ENCODE results near the gene SLC5A8.

Gene SLC5A8

GRCh38 chr12:101238306-101238705, 28.3 kb upstream of the SLC5A8 start:
- DNase-seq (ENCODE audit: extremely low read depth, low read depth): no peak
- TF ChIP-seq CTCF (IDR thresholded peaks at IDR 0.05; ENCODE audit: low read depth, low read length, missing control alignments): no peak
- no peak overlapping the region for H3K4me3 ChIP-seq (replicated peaks; ENCODE audit: low read depth, low read length)

- TF ChIP-seq CTCF (IDR thresholded peaks at IDR 0.05; ENCODE audit: low read depth, low read length, missing control alignments): no peak
- DNase-seq (ENCODE audit: extremely low read depth, low read depth): no peak
- H3K4me3 ChIP-seq (replicated peaks; ENCODE audit: low read depth, low read length): no peak overlapping the region
These were observed 25.6 kb upstream of the SLC5A8 start for GRCh38 chr12:101235686-101236085.

GRCh38 chr12:101231636-101232035, 21.6 kb upstream of the SLC5A8 start:
- TF ChIP-seq CTCF (IDR thresholded peaks at IDR 0.05; ENCODE audit: low read depth, low read length, missing control alignments): no peak
- no peak overlapping the region for H3K4me3 ChIP-seq (replicated peaks; ENCODE audit: low read depth, low read length)
- DNase-seq (ENCODE audit: extremely low read depth, low read depth): no peak

GRCh38 chr12:101230547-101230946, 20.5 kb upstream of the SLC5A8 start:
- TF ChIP-seq CTCF (IDR thresholded peaks at IDR 0.05; ENCODE audit: low read depth, low read length, missing control alignments): no peak
- H3K4me3 ChIP-seq (replicated peaks; ENCODE audit: low read depth, low read length): no peak overlapping the region
- DNase-seq (ENCODE audit: extremely low read depth, low read depth): no peak

- TF ChIP-seq CTCF (IDR thresholded peaks at IDR 0.05; ENCODE audit: low read depth, low read length, missing control alignments): no peak
- no peak for DNase-seq (ENCODE audit: extremely low read depth, low read depth)
- H3K4me3 ChIP-seq (replicated peaks; ENCODE audit: low read depth, low read length): no peak overlapping the region
These were observed 19.8 kb upstream of the SLC5A8 start for GRCh38 chr12:101229841-101230241.

- no peak overlapping the region for H3K4me3 ChIP-seq (replicated peaks; ENCODE audit: low read depth, low read length)
- TF ChIP-seq CTCF (IDR thresholded peaks at IDR 0.05; ENCODE audit: low read depth, low read length, missing control alignments): no peak
- DNase-seq (ENCODE audit: extremely low read depth, low read depth): no peak
These were observed 11.3 kb upstream of the SLC5A8 start for GRCh38 chr12:101221301-101221700.

- DNase-seq (ENCODE audit: extremely low read depth, low read depth): no peak
- TF ChIP-seq CTCF (IDR thresholded peaks at IDR 0.05; ENCODE audit: low read depth, low read length, missing control alignments): no peak
- H3K4me3 ChIP-seq (replicated peaks; ENCODE audit: low read depth, low read length): no peak overlapping the region
These were observed 6.8 kb upstream of the SLC5A8 start for GRCh38 chr12:101216810-101217209.
